PC-3 (cell line): ENCODE results near the gene MTA1. TPM values are rescaled to one million over a fixed set of nuclear protein-coding genes. Genes with fewer than 3 reads are reported as not detected.

Experiments used
- ATAC-seq: fragments of 200-7000 bp; cut with Tn5 transposase; 2 replicates; pipeline ENCODE4 v1.9.1; 2020; ENCODE audit warnings: mild to moderate bottlenecking, moderate library complexity
- BruUV-seq: library from RNA; stranded (reverse); fragments of 400-500 nt; replicated peaks from 2 replicates; lab custom pipeline; 2021; lab: Mats Ljungman, UMichigan
- CTCF ChIA-PET: fragments of 300-600 bp; sonication (Branson Sonifier 250); formaldehyde crosslinking; loops from one replicate; lab custom pipeline; 2022; ENCODE audit warnings: antibody characterized with exemption; lab: Charles Lee
- POLR2A ChIA-PET: fragments of 300-600 bp; sonication (Branson Sonifier 250); formaldehyde crosslinking; loops from one replicate; lab custom pipeline; 2022; ENCODE audit warnings: antibody characterized with exemption; ENCODE audit not compliant: unreplicated experiment; lab: Charles Lee
- DNase-seq: peaks from one replicate; pipeline ENCODE4 v3.0.0-alpha.2; 2015
- H2AFZ ChIP-seq: fragments of 300-600 bp; sonication (generic); 2 replicates; pipeline ENCODE4 v1.6.0; 2016; ENCODE audit warnings: antibody characterized with exemption, low read length
- H3F3A ChIP-seq: fragments of 300-600 bp; sonication (generic); one replicate; pipeline ENCODE4 v1.6.0; 2017; ENCODE audit warnings: antibody characterized with exemption, low read length, control low read depth, mild to moderate bottlenecking; ENCODE audit not compliant: unreplicated experiment
- H3K27ac ChIP-seq: fragments of 300-600 bp; sonication (generic); 2 replicates; pipeline ENCODE4 v1.5.1; 2016; ENCODE audit warnings: mild to moderate bottlenecking, low read length
- H3K27me3 ChIP-seq: fragments of 300-600 bp; sonication (generic); 2 replicates; pipeline ENCODE4 v1.6.1; 2016; ENCODE audit warnings: low read length, mixed read lengths
- H3K36me3 ChIP-seq: fragments of 300-600 bp; sonication (generic); 2 replicates; pipeline ENCODE4 v1.6.1; 2016; ENCODE audit warnings: low read depth, mixed run types, low read length, mixed read lengths
- H3K4me1 ChIP-seq: fragments of 300-600 bp; sonication (generic); 2 replicates; pipeline ENCODE4 v1.5.1; 2016; ENCODE audit warnings: low read length; ENCODE audit not compliant: insufficient read depth
- H3K4me2 ChIP-seq: fragments of 300-600 bp; sonication (generic); 2 replicates; pipeline ENCODE4 v1.6.0; 2016; ENCODE audit warnings: low read length
- H3K4me3 ChIP-seq: fragments of 300-600 bp; sonication (generic); 2 replicates; pipeline ENCODE4 v1.5.1; 2016; ENCODE audit warnings: mild to moderate bottlenecking, low read length, mixed read lengths
- H3K79me2 ChIP-seq: fragments of 300-600 bp; sonication (generic); 2 replicates; pipeline ENCODE4 v1.6.1; 2017; ENCODE audit warnings: low read length, mixed read lengths
- H3K9ac ChIP-seq: fragments of 300-600 bp; sonication (generic); 2 replicates; pipeline ENCODE4 v1.6.0; 2016; ENCODE audit warnings: mild to moderate bottlenecking, low read length
- H3K9me2 ChIP-seq: fragments of 300-600 bp; sonication (generic); replicated peaks from 2 replicates; pipeline ENCODE4 v1.6.1; 2016; ENCODE audit warnings: mixed run types, low read length, mixed read lengths
- H3K9me3 ChIP-seq: fragments of 300-600 bp; sonication (generic); 2 replicates; pipeline ENCODE4 v1.6.1; 2016; ENCODE audit warnings: low read length, mixed read lengths
- H4K20me1 ChIP-seq: fragments of 300-600 bp; sonication (generic); 2 replicates; pipeline ENCODE4 v1.6.1; 2016; ENCODE audit warnings: low read length, mixed read lengths
- EZH2 ChIP-seq: fragments of 300-600 bp; sonication (generic); IDR thresholded peaks from one replicate; pipeline ENCODE4 v1.6.1; 2017; ENCODE audit warnings: antibody characterized with exemption, mild to moderate bottlenecking, low read length; ENCODE audit not compliant: unreplicated experiment
- EZH2phosphoT487 ChIP-seq: fragments of 300-600 bp; sonication (generic); IDR thresholded peaks from 2 replicates; pipeline ENCODE4 v1.6.1; 2018; ENCODE audit warnings: mild to moderate bottlenecking, antibody characterized with exemption, low read length, borderline replicate concordance
- intact Hi-C: fragments of 100-400 bp; cut with micrococcal nuclease; formaldehyde crosslinking; loops from 2 replicates; pipeline ENCODE4 v1.9.0; 2023
- total RNA-seq: library from RNA; depleted of rRNA; stranded (reverse); fragments of >200 nt; gene quantifications from 2 replicates; pipeline ENCODE4 v1.2.3, GENCODE V29; 2014
- TF ChIP-seq, protein P1 (sequence below): fragments of 300-600 bp; sonication (generic); conservative IDR thresholded peaks from 2 replicates; pipeline ENCODE4 v1.5.1; 2017; ENCODE audit warnings: antibody characterized with exemption, low read depth, mild to moderate bottlenecking, low read length

MTA1 gene
- total RNA-seq, 1 experiment from 2014 or later: 82.3 TPM

DNA sequence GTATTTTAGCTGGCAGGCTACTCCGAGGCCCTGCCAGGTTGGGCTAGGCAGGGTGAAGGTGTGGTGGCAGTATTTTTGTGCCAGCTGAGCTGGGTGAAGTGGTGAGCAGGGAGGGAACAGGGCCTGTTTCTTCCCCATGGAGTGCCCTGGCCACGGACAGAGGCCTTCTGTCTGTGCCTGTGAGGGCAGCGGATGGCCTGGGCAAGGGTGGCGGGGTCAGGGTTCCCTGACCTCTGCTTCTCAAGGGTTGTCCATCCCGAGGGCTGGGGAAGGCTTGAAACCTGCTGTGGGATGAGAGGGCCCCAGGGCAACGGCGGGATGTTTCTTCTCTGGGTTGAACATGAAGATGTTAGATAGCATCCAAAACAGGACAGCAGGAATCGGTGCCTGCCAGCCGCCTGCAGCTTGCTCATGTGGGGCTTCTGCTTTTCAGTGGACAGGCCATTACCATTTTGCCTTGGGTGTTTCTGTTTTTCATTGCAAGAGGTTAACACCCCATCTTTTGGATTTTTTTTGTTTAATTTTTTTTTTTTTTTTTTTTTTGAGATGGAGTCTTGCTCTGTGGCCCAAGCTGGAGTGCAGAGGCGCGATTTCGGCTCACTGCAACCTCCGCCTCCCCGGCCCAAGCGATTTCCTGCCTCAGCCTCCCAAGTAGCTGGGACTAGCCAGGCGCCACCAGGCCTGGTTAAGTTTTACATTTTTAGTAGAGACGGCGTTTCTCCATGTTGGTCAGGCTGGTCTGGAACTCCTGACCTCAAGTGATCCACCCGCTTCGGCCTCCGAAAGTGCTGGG is 3.3 kb downstream of the MTA1 start:
- POLR2A ChIA-PET: interaction anchor here (0.9 kb wide), 1 partner anchor 58 kb away, joined by 3 read pairs; no protein-coding TSS in a partner anchor
- H3K9ac ChIP-seq: no peak overlapping the region
- H3K79me2 ChIP-seq: peaks cover 82% of the 10 kb centered on the region
- H3K36me3 ChIP-seq: no peaks in the 10 kb centered on the region
- H3K9me2 ChIP-seq: no peaks in the 10 kb centered on the region
- DNase-seq: no peak
- CTCF ChIA-PET: no interaction called here
- 0 out of 2 replicates have a peak, but pooled peaks cover 3% of the 10 kb centered on the region for H4K20me1 ChIP-seq
- no peak overlapping the region for H3K4me3 ChIP-seq
- BruUV-seq: no TSS peak
- no peak overlapping the region for H2AFZ ChIP-seq
- H3K4me1 ChIP-seq: peaks cover 17% of the 10 kb centered on the region
- no peaks in the 10 kb centered on the region for H3K9me3 ChIP-seq
- no peak overlapping the region for H3K27ac ChIP-seq
- no peak for ATAC-seq
- H3K27me3 ChIP-seq: no peaks in the 10 kb centered on the region
- H3F3A ChIP-seq: no peaks in the 10 kb centered on the region
- TF ChIP-seq, protein P1, sequence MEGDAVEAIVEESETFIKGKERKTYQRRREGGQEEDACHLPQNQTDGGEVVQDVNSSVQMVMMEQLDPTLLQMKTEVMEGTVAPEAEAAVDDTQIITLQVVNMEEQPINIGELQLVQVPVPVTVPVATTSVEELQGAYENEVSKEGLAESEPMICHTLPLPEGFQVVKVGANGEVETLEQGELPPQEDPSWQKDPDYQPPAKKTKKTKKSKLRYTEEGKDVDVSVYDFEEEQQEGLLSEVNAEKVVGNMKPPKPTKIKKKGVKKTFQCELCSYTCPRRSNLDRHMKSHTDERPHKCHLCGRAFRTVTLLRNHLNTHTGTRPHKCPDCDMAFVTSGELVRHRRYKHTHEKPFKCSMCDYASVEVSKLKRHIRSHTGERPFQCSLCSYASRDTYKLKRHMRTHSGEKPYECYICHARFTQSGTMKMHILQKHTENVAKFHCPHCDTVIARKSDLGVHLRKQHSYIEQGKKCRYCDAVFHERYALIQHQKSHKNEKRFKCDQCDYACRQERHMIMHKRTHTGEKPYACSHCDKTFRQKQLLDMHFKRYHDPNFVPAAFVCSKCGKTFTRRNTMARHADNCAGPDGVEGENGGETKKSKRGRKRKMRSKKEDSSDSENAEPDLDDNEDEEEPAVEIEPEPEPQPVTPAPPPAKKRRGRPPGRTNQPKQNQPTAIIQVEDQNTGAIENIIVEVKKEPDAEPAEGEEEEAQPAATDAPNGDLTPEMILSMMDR: no peak
- TF ChIP-seq EZH2 (no peak), EZH2phosphoT487 (no peak)
- no peak overlapping the region for H3K4me2 ChIP-seq
- intact Hi-C loops: no loop called here

DNA sequence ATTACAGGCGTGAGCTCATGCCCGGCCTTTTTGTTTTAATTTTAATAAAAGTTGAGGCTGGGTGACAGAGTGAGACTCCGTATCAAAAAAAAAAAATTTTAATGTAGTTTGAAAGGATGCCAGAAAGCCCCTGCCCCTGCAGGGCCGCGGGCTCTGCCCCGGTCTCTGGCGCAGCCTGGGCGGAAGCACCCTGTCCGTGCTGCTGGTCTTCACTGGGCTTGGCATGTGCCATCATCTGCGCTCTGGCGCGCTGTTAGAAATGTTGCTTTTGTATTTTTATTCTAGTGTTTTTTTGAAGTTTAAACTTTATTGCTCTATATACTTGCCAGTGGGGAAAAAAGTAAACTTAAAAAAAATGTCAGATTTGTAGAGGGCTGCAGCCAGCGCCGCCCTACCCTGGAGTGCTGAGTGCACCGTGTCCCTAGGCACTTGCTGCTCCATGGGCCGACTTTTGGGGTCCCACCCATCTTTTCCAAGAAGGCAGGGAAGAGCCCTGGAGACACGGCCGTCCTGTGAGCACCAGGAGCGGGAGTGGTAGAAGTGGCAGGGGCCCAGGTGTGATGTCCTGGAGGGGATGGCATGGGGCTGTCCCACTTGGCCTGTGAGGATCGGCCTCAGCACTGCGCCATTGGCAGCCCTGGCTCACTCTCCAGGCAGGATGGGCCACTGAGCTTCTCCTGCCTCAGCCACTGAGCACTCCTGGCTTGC is 4.0 kb downstream of the MTA1 start:
- no peak for ATAC-seq
- ChIA-PET POLR2A (no interaction called here), CTCF (no interaction called here)
- no TSS peak for BruUV-seq
- Histone ChIP-seq H3K9ac (no peak overlapping the region), H3K4me1 (peaks cover 17% of the 10 kb centered on the region), H3K27ac (no peak overlapping the region), H3K9me3 (no peaks in the 10 kb centered on the region), H3K36me3 (no peaks in the 10 kb centered on the region), H3K4me3 (no peak overlapping the region), H3K27me3 (no peaks in the 10 kb centered on the region), H3K9me2 (no peaks in the 10 kb centered on the region), H4K20me1 (0 out of 2 replicates have a peak, but pooled peaks cover 3% of the 10 kb centered on the region), H3K79me2 (peaks cover 90% of the 10 kb centered on the region), H3K4me2 (no peak overlapping the region), H2AFZ (no peak overlapping the region), H3F3A (no peaks in the 10 kb centered on the region)
- DNase-seq: no peak
- intact Hi-C loops: no loop called here
- TF ChIP-seq EZH2 (no peak), EZH2phosphoT487 (no peak)
- TF ChIP-seq, protein P1: no peak
